Panc1 (cell line): Measurements from ENCODE around the gene CADPS2. TPM values are rescaled to one million over a fixed set of nuclear protein-coding genes. Genes with fewer than 3 reads are reported as not detected.

ENCODE experiments used
- ATAC-seq: fragments of 200-7000 bp; cut with Tn5 transposase; 2 replicates; pipeline ENCODE4 v1.9.1; 2020; ENCODE audit warnings: mild to moderate bottlenecking, moderate library complexity
- BruUV-seq: library from RNA; stranded (reverse); fragments of 400-500 nt; replicated peaks from 2 replicates; lab custom pipeline; 2021; lab: Mats Ljungman, UMichigan
- CTCF ChIA-PET: fragments of 300-600 bp; sonication (Branson Sonifier 250); formaldehyde crosslinking; loops from one replicate; lab custom pipeline; 2022; ENCODE audit warnings: antibody characterized with exemption; lab: Charles Lee
- POLR2A ChIA-PET: fragments of 300-600 bp; sonication (Branson Sonifier 250); formaldehyde crosslinking; loops from one replicate; lab custom pipeline; 2022; ENCODE audit warnings: antibody characterized with exemption; lab: Charles Lee
- DNase-seq: peaks from one replicate; pipeline ENCODE4 v3.0.0-alpha.2; 2010; ENCODE audit warnings: low read depth, low spot score
- H3K27ac ChIP-seq: 2 replicates; pipeline ENCODE4 v1.5.1; 2011; ENCODE audit warnings: mild to moderate bottlenecking, low read length, inconsistent platforms
- H3K27me3 ChIP-seq: fragments of 200-500 bp; sonication (Bioruptor generic); 2 replicates; pipeline ENCODE4 v1.6.0; 2014; ENCODE audit warnings: low read length, inconsistent platforms; ENCODE audit not compliant: control insufficient read depth, insufficient read depth
- H3K36me3 ChIP-seq: fragments of 200-500 bp; sonication (Bioruptor generic); 2 replicates; pipeline ENCODE4 v1.5.1; 2014; ENCODE audit warnings: inconsistent platforms, mild to moderate bottlenecking, low read length, moderate library complexity; ENCODE audit not compliant: control insufficient read depth, insufficient read depth
- H3K4me1 ChIP-seq: 2 replicates; pipeline ENCODE4 v1.5.1; 2011; ENCODE audit warnings: inconsistent platforms, mild to moderate bottlenecking, low read length, moderate library complexity; ENCODE audit not compliant: control insufficient read depth, insufficient read depth
- H3K4me3 ChIP-seq, 2 experiments: 2 replicates each; pipeline ENCODE4 v1.5.1; 2011 to 2012; ENCODE audit warnings: low read depth in 2 of 2, low read length in 2 of 2, mild to moderate bottlenecking in 2 of 2, inconsistent platforms in 1 of 2, moderate library complexity in 1 of 2
- H3K9me3 ChIP-seq: fragments of 200-500 bp; sonication (Bioruptor generic); 2 replicates; pipeline ENCODE4 v1.5.1; 2014; ENCODE audit warnings: low read depth, mild to moderate bottlenecking, inconsistent platforms, low read length, moderate library complexity; ENCODE audit not compliant: control insufficient read depth, insufficient read depth
- CTCF ChIP-seq: fragments of 450-650 bp; IDR thresholded peaks from 2 replicates; pipeline ENCODE4 v1.5.1; 2017; ENCODE audit warnings: mild to moderate bottlenecking
- POLR2AphosphoS5 ChIP-seq: IDR thresholded peaks from 2 replicates; pipeline ENCODE4 v1.6.1; 2012; ENCODE audit warnings: mild to moderate bottlenecking, low read depth, low read length, moderate library complexity
- REST ChIP-seq, 2 experiments: IDR thresholded peaks; 2 replicates each; pipeline ENCODE4 v1.6.1; 2011 to 2012; ENCODE audit warnings: low read depth in 2 of 2, control low read depth in 1 of 2, low read length in 1 of 2, mild to moderate bottlenecking in 1 of 2, moderate library complexity in 1 of 2; ENCODE audit not compliant: insufficient read depth in 1 of 2
- SIN3A ChIP-seq: IDR thresholded peaks from 2 replicates; pipeline ENCODE4 v1.6.1; 2012; ENCODE audit warnings: low read depth, mild to moderate bottlenecking, low read length, moderate library complexity, borderline replicate concordance; ENCODE audit not compliant: insufficient read depth
- TCF7L2 ChIP-seq: IDR thresholded peaks from 2 replicates; pipeline ENCODE4 v1.6.1; 2011; ENCODE audit warnings: mild to moderate bottlenecking, low read depth, low read length, inconsistent platforms
- in situ Hi-C: cut with HindIII; loops from 2 replicates; pipeline ENCODE4 v1.10.0; 2016; ENCODE audit warnings: low sequenced_read_pairs, low pct_unique_long_range_greater_than_20kb
- intact Hi-C: fragments of 100-400 bp; cut with micrococcal nuclease; formaldehyde crosslinking; loops from one replicate; pipeline ENCODE4 v1.10.0; 2022; ENCODE audit not compliant: unreplicated experiment
- total RNA-seq: library from RNA; stranded (reverse); gene quantifications from one replicate; pipeline ENCODE4 v1.2.1, GENCODE V29; 2021; ENCODE audit not compliant: unreplicated experiment

The CADPS2 gene
- total RNA-seq, 1 experiment from 2014 or later = 1.6 TPM

GRCh38 chr7:122433765-122434164, 452.5 kb downstream of the CADPS2 start:
- POLR2A ChIA-PET = no interaction called here
- no peaks in the 10 kb centered on the region for H3K4me1 ChIP-seq
- H3K9me3 ChIP-seq = no peaks in the 10 kb centered on the region
- intact Hi-C loops (no loop called here), in situ Hi-C loops (no loop called here)
- DNase-seq = no peak
- no peaks in the 10 kb centered on the region for H3K27me3 ChIP-seq
- ATAC-seq = no peak
- H3K27ac ChIP-seq = no peak overlapping the region
- H3K4me3 ChIP-seq = no peak overlapping the region
- BruUV-seq = no TSS peak
- TF ChIP-seq CTCF = no peak
- TF ChIP-seq SIN3A = no peak
- TF ChIP-seq POLR2AphosphoS5 = no peak
- TF ChIP-seq TCF7L2 = no peak
- TF ChIP-seq REST (IDR thresholded peaks at IDR 0.05; ENCODE audit: insufficient read depth in 1 of 2, low read depth in 2 of 2, low read length in 1 of 2) = no peak
- CTCF ChIA-PET = no interaction called here
- no peaks in the 10 kb centered on the region for H3K36me3 ChIP-seq

- no peaks in the 10 kb centered on the region for H3K9me3 ChIP-seq
- ChIA-PET CTCF (no interaction called here), POLR2A (no interaction called here)
- intact Hi-C loops = no loop called here
- H3K4me3 ChIP-seq = no peak overlapping the region
- no peak overlapping the region for H3K27ac ChIP-seq
- no peaks in the 10 kb centered on the region for H3K27me3 ChIP-seq
- no peaks in the 10 kb centered on the region for H3K36me3 ChIP-seq
- in situ Hi-C loops = no loop called here
- TF ChIP-seq SIN3A (no peak), REST (IDR thresholded peaks at IDR 0.05; ENCODE audit: insufficient read depth in 1 of 2, low read depth in 2 of 2, low read length in 1 of 2) (no peak), TCF7L2 (no peak), POLR2AphosphoS5 (no peak), CTCF (no peak)
- no peaks in the 10 kb centered on the region for H3K4me1 ChIP-seq
- DNase-seq (no peak), ATAC-seq (no peak)
- no TSS peak for BruUV-seq
These were observed 455.6 kb downstream of the CADPS2 start for GRCh38 chr7:122430710-122431109.
